Stimulated activated CD4-positive, alpha-beta T cell treated with anti-CD3 and anti-CD28 coated beads, Interleukin-12 subunit alpha, Interleukin-12 subunit beta, amount 100 ng/mL, for 24 hours (primary cell): ENCODE data around the gene SAMD14.

ENCODE experiments used
- DNase-seq, 2 experiments: peaks; one replicate each; pipeline ENCODE4 v3.0.0-alpha.2; 2020; ENCODE audit warnings: low read depth in 2 of 2

The SAMD14 gene

DNA sequence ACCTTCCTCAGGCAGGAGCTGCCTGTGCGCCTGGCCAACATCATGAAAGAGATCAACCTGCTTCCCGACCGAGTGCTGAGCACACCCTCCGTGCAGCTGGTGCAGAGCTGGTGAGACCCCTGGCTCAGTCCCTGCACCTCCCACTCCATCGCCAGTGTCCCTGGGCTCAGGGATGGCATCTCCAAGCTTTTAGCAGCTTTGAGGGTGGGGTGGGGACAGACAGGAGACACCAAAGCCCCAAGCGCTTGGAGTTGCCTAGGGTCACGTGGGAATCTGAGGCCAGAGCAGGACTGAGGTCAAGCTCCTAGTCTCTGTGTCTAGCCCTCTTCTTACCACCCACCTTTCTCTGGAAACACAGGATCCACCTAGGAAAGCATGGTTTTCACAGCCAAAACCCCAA lies 32.5 kb downstream of the SAMD14 start:
- DNase-seq: no peak

DNA sequence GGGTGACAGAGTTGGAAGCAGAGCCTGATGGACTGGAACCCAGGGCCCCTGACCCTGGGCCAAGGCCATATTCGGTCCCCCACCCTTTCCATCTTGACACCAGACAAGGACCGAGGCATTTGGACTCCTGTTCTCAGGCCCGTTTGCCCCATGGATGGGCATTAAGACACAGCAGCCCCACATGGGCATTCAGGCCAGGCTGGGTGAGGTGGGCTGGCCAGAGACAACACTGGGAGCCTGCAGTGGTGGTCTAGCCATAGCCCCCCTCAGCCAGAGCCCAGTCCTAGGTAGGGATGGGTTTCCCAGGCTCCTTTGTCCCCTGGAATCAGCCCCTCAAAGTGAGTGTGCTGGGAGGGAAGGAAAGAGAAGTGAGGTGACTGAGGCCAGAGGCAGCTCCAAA lies 33.2 kb downstream of the SAMD14 start:
- DNase-seq: no peak

GRCh38 chr17:50096092-50096491 lies 33.9 kb downstream of the SAMD14 start:
- DNase-seq: no peak

GRCh38 chr17:50095626-50096037 lies 34.3 kb downstream of the SAMD14 start:
- no peak for DNase-seq

DNA sequence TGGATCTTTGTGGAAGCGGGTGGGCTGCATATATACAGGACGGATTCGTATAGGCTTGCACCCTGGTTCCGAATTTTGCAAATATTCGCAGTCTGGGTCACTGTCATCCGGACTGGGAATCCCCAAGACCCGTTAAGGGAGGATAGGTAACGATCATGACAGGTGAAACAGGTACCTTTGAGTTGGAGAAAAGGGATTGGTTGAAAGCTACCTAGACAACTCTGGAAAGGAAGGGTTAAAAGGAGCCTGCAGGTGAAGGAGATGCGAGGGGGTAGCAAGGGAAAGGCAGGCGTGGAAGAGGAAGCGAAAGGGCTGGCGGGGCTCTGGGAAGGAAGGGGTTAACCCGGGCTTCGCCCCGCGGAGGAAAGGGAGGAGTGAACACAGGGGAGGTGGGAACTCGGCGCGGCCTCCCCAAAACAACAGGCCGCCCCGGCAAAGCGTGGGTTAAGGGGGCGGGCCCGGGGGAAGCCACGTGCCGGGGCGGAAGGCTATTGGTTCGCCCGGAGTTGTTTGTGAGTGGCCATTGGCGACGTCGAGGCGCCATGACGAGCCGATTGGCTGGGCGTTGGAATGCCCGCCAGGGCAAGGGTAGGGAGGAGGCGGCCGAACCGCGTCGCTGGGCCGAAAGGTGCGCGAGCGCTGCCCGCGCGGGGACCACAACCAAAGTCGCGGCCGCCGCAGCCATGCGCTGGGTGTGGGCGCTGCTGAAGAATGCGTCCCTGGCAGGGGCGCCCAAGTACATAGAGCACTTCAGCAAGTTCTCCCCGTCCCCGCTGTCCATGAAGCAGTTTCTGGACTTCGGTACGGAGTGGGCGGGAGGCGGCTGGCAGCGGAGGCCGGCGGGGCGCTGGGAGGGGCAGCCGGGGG lies 35.0 kb downstream of the SAMD14 start, which contains the start of gene PDK2:
TSS of gene PDK2 (plus strand) at position 599 of the 867 bp plus-strand sequence. CDS start at position 684, 85 bp downstream.
- peak; percentile 91 to 93 for DNase-seq

DNA sequence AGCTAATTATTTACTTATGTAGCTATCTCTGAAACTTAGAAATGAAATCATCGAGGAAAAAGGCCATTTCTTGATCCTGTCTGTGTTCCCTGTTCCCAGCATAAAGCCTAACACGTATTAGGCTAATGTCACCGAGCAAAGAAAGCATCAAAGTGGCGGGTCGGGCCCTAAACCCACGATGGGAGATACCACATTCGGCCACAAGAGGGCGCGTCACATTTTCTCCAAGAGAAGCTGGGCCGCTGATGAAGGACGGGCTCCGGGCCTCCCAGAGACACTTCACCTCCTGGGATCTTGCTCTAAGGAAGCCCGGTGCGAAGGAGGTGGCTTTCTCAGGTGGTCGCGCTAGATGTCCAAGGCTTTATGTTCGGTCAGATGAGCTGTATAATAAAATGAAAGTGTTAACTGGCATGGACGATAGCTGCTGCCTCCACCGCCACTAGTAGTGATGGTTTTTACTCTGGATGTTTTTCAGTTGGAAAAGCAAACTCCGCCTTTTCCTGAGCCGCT lies 35.7 kb downstream of the SAMD14 start:
- peak; percentile 74 to 95 for DNase-seq

DNA sequence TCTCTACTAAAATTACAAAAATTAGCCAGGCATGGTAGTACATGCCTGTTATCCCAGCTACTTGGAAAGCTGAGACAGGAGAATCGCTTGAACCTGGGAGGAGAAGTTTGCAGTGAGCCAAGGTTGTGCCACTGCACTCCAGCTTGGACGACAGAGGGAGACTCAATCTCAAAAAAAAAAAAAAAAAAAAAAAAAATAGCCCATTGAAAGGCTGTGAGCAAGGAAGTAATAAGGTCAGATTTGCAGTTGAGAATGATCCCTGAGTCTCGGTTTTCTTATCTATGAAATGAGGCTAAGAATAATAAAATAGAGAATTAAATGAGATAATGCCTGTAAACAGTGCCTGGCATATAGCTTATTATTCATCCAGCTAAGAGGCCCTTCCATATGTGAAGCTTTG lies 36.2 kb downstream of the SAMD14 start:
- no peak for DNase-seq

- no peak for DNase-seq
These were observed 36.7 kb downstream of the SAMD14 start for GRCh38 chr17:50093246-50093645.

- DNase-seq: no peak
These were observed 38.1 kb downstream of the SAMD14 start for GRCh38 chr17:50091918-50092285.

DNA sequence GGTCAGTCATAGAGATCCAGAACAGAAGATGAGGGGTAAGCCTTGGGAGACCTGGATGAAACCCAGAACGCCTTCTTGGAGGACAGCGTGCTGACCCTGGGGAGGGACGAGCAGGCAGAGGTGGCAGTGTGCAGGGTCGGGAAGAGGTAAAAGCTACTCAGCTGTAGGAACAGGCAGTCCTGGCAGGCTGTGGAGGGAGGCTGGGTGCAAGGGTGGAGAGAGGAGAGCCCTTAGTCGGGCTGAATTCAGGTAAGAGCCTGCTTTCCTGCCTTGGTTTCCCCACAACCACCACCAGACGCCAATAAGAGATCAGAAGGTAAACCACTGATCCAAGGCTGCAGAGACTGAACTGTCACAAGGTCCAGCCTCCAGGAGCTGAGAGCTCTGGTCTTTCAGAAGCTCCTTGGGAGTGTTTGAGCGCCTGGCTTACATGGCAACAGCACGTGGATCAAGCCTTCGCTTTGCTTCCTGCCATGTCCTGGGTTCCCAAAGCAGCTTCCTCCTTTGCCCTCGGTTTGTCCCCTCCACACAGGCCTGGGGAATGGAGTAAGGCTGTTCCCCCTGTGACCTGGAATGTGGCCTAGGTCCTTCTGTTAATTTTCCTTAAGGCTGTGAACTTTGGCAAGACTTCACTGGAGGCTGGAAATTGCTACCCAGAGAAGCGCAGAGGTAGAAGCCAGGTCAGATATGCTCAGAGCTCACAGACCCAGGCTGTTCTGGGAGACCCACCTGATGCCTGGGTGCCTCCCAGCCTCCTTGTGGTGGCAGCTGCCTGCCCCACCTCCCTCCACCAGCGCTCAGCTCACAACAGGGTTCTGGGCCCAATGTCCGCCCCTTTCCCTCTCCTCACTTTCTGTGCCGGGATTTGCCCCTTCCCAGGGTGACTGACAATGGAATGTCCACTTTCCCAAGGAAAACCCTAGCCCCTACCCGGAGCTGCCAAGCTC lies 38.7 kb downstream of the SAMD14 start:
- DNase-seq: no peak

DNA sequence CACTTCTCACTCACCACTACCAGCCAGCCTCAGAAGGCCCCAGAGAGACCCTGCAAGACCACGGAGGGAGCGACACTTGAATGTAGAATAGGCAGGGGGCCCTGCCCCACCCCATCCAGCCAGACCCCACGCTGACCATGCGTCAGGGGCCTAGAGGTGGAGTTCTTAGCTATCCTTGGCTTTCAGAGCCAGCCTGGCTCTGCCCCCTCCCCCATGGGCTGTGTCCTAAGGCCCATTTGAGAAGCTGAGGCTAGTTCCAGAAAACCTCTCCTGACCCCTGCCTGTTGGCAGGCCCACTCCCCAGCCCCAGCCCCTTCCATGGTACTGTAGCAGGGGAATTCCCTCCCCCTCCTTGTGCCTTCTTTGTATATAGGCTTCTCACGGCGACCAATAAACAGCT lies 39.9 kb downstream of the SAMD14 start:
- DNase-seq: no peak

DNA sequence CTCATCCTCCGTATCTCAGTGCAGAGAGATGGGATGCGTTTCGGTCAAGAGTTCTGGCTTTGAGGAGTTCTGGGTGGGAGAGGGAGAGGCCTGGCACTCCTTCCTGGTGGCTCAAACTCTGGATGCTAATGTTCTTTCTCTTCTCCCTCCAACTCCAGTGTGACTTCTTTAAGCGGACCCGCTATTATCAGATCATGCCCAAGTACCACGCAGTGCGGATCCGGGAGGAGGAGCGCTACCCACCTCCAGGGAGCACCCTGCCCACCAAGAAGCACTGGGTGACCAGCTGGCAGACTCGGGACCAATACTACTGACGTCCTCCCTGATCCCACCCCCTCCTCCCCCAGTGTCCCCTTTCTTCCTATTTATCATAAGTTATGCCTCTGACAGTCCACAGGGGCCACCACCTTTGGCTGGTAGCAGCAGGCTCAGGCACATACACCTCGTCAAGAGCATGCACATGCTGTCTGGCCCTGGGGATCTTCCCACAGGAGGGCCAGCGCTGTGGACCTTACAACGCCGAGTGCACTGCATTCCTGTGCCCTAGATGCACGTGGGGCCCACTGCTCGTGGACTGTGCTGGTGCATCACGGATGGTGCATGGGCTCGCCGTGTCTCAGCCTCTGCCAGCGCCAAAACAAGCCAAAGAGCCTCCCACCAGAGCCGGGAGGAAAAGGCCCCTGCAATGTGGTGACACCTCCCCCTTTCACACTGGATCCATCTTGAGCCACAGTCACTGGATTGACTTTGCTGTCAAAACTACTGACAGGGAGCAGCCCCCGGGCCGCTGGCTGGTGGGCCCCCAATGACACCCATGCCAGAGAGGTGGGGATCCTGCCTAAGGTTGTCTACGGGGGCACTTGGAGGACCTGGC lies 40.8 kb downstream of the SAMD14 start:
- no peak for DNase-seq

DNA sequence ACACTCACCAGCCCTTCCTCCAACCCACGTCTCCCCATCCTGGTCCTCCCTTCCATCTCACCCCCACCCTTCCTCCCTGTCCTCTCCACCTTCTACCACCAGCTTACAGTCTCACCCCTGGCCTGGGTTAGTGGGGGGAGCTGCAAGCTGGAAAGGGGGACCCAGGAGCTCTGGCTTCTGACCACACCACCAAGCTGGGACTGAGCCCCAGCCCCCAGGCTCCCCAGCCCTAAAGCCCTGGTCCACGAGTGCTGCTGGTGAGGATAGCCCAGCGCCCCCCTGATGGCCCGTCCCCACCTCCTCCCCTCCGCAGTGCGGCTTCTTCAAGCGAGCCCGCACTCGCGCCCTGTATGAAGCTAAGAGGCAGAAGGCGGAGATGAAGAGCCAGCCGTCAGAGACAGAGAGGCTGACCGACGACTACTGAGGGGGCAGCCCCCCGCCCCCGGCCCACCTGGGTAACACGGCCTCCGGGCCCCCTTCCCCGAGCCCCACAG lies 42.0 kb downstream of the SAMD14 start:
- DNase-seq: no peak

DNA sequence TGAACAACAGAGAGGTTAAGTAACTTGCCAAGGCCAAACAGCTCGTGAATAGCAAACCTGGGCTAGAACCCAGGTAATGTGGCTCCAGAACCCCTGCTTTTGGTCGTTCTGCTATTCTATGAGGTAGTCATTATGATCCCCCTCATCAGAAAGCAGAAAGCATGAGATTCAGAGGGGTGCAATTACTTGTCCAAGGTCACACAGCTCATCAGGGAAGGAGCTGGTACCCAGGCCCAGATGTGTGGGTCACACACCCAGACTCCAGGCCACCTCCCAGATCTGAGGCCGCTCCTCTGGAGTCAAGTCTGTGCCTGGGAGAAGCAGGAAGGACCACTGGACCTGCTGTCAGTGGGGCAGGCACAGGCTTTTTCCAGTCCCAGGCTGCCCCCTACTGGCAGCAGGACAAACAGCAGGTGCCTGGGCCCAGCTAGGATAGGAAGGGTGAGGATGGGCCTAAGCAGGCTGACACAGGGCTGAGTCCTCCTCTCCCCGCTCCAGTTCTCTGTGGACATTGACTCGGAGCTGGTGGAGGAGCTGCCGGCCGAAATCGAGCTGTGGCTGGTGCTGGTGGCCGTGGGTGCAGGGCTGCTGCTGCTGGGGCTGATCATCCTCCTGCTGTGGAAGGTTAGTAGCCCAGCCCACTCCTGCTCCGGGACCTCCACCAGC lies 42.6 kb downstream of the SAMD14 start:
- DNase-seq: peak; percentile 44 to 70

- DNase-seq: no peak
These were observed 48.2 kb downstream of the SAMD14 start for GRCh38 chr17:50081757-50082156.

DNA sequence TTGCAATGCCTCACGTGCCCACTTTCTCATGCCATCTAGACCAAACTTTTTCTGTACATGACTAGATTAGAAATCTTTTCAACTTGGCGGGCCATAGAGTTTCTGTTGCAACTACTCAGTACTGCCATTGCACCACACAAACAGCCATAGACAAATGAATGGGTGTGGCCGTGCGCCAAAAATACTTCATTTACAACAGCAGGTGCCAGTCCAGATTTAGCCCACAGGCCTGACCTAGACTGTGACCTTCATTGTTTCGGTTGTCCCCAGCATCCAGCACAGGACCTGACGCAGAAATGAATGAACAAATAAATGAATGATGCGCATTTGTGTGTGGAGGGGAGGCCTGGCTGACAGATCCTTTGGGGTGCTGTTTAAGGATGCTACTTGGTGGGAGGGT lies 49.1 kb downstream of the SAMD14 start:
- no peak for DNase-seq

DNA sequence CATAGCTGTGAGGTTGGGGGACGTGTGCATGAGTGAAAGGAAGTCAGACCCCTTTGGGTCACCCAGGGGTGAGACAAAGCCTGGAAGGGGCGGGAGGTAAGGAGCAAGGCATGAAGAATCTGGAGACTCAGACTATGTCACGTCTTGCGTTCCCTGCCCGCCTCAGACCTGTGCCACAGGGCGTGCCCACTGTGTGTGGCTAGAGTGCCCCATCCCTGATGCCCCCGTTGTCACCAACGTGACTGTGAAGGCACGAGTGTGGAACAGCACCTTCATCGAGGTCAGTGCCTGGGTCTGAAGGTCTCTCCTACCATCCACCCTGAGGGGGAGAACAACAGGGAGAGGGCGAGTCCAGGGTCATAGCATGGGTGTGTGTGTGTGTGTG lies 49.9 kb downstream of the SAMD14 start:
- DNase-seq: no peak

GRCh38 chr17:50079334-50080095 lies 50.4 kb downstream of the SAMD14 start:
- DNase-seq: peak in 1 of 2 experiments; percentile 19

- no peak for DNase-seq
These were observed 51.5 kb downstream of the SAMD14 start for GRCh38 chr17:50078430-50078829.
